Prostate gland (tissue), 2 donors: ENCODE data around the gene PLA2G2D.

Experiments used
- CTCF ChIP-seq, 4 experiments: fragments of 200-600 bp in 2 of 4; fragments of 450-650 bp in 2 of 4; sonication (generic) in 2 of 4; IDR thresholded peaks; 1 replicate in 3 of 4; 2 replicates in 1 of 4; pipeline ENCODE4 v1.5.1; 2016 to 2019; ENCODE audit warnings: antibody characterized with exemption in 4 of 4, mild to moderate bottlenecking in 2 of 4, moderate library complexity in 2 of 4
- POLR2A ChIP-seq: fragments of 450-650 bp; IDR thresholded peaks from one replicate; pipeline ENCODE4 v1.6.1; 2016; ENCODE audit warnings: antibody characterized with exemption, mild to moderate bottlenecking

DNA sequence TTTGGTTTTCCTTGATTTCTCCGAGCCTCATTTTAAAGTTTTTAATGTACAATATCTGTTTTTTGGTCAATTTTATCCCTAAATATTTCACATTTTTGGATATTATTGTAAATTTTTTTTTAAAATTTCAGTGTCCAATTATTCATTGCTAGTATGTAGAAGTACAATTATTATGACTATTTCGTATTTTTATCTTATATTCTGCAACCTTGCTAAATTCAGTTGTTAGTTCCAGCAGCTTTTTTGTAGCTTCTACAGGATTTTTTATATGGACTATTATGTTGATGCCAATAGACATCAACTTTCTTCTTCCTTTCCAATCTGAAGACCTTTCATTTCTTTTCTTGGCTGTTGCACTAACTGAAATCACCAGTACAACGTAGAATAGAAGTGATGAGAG lies 15.7 kb upstream of the PLA2G2D start:
- no peak for TF ChIP-seq CTCF (IDR thresholded peaks at IDR 0.05)
- TF ChIP-seq POLR2A, result no peak
